Stimulated activated CD4-positive, alpha-beta T cell treated with anti-CD3 and anti-CD28 coated beads, Interleukin-15, amount 100 ng/mL, for 1 hour (primary cell): ENCODE results near the gene SCIMP.
"Not testable (repeated sequence)": the region's sequence is repeated elsewhere in the genome, so short reads cannot be mapped to it uniquely, and the experiment has no call there.

Experiments
- DNase-seq, 2 donors: peaks; one replicate each; pipeline ENCODE4 v3.0.0-alpha.2; 2020; ENCODE audit warnings: low read depth in 1 of 2, low spot score in 1 of 2

Gene SCIMP

GRCh38 chr17:5234645-5235576 is at the start of gene SCIMP:
TSS of gene SCIMP (minus strand) at chr17:5234860. CDS start at chr17:5234755, 105 bp downstream.
- no peak for DNase-seq

- no peak for DNase-seq
Observed at GRCh38 chr17:5283571-5284315, 49.1 kb upstream of the SCIMP start.

- DNase-seq, result peak; percentile 8 to 27
Observed at GRCh38 chr17:5282642-5283217, 48.1 kb upstream of the SCIMP start.

GRCh38 chr17:5281814-5282641 is 47.4 kb upstream of the SCIMP start, which contains the start of gene RABEP1:
TSS of gene RABEP1 (plus strand) at chr17:5282284. CDS start at chr17:5282487, 203 bp downstream.
- peak; percentile 89 to 91 for DNase-seq

GRCh38 chr17:5272322-5272721 is 37.7 kb upstream of the SCIMP start:
- DNase-seq, result no peak

GRCh38 chr17:5269241-5269960 is 34.7 kb upstream of the SCIMP start:
- no peak for DNase-seq

- no peak for DNase-seq
Observed at GRCh38 chr17:5264893-5265292, 30.2 kb upstream of the SCIMP start.

GRCh38 chr17:5263441-5263840 is 28.8 kb upstream of the SCIMP start:
- no peak for DNase-seq

- no peak for DNase-seq
Observed at GRCh38 chr17:5262416-5262991, 27.8 kb upstream of the SCIMP start.

- DNase-seq, result no peak
Observed at GRCh38 chr17:5260542-5260941, 25.9 kb upstream of the SCIMP start.

GRCh38 chr17:5257124-5257523 is 22.5 kb upstream of the SCIMP start:
- no peak for DNase-seq

GRCh38 chr17:5254903-5255521 is 20.4 kb upstream of the SCIMP start:
- no peak for DNase-seq

- DNase-seq, result no peak
Observed at GRCh38 chr17:5254414-5254813, 19.8 kb upstream of the SCIMP start.

- peak in 1 of 2 donors; percentile 35 for DNase-seq
Observed at GRCh38 chr17:5249615-5250014, 15.0 kb upstream of the SCIMP start.

- no peak for DNase-seq
Observed at GRCh38 chr17:5248821-5249479, 14.3 kb upstream of the SCIMP start.

- no peak for DNase-seq
Observed at GRCh38 chr17:5247621-5248020, 13.0 kb upstream of the SCIMP start.

- no peak for DNase-seq
Observed at GRCh38 chr17:5241861-5242671, 7.4 kb upstream of the SCIMP start.

- DNase-seq, result not testable (repeated sequence)
Observed at GRCh38 chr17:5239769-5240168, 5.1 kb upstream of the SCIMP start.
